Measurements from ENCODE around the gene PIGBOS1.
A peak's percentile ranks its signal among the peaks of the same experiment; 100 is the strongest.

Gene PIGBOS1, protein sequence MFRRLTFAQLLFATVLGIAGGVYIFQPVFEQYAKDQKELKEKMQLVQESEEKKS

GRCh38 chr15:55318588-55319494, at the start of gene PIGBOS1, which contains the start of gene PIGB:
Gene PIGBOS1, minus strand, starts transcription at chr15:55319123. Its CDS starts 1,331 bp downstream, at chr15:55317792.
Gene PIGB, plus strand, starts transcription at chr15:55319222. Its CDS starts 29 bp downstream, at chr15:55319251.
- TF ChIP-seq CTCF (IDR thresholded peaks at IDR 0.05; ENCODE audit: insufficient read depth, low read depth, low read length, missing control alignments) = no peak
- peak; percentile 88 for DNase-seq (ENCODE audit: low read depth)

GRCh38 chr15:55366981-55367380, 48.1 kb upstream of the PIGBOS1 start:
- DNase-seq (ENCODE audit: low read depth) = no peak
- H3K4me3 ChIP-seq (ENCODE audit: low read length) = no peak overlapping the region
- TF ChIP-seq CTCF (IDR thresholded peaks at IDR 0.05; ENCODE audit: insufficient read depth, low read depth, low read length, missing control alignments) = no peak

More at GRCh38 chr15:55318588-55319494, at the start of gene PIGBOS1, which contains the start of gene PIGB:
- peak within 1 kb of the TSS; percentile 88 for H3K4me3 ChIP-seq (ENCODE audit: low read length)

GRCh38 chr15:55362641-55363040, 43.7 kb upstream of the PIGBOS1 start:
- no peak for DNase-seq (ENCODE audit: low read depth)
- TF ChIP-seq CTCF (IDR thresholded peaks at IDR 0.05; ENCODE audit: insufficient read depth, low read depth, low read length, missing control alignments) = no peak
- no peak overlapping the region for H3K4me3 ChIP-seq (ENCODE audit: low read length)

DNA sequence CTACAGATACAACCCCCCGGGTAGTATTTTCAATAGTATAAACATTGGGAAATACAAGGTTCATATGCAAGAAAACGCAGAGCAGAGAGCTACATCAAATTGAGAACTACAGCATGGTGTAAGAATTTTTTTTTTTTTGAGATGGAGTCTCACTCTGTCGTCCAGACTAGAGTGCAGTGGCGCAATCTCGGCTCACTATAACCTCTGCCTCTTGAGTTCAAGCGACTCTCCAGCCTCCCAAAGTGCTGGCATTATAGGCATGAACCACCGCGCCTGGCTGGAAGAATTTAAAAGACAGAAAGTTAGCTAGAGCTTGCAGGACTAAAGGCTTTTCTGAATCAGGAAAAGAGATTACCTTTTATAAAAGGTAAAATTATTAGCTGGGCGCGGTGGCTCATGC, 42.1 kb upstream of the PIGBOS1 start:
- H3K4me3 ChIP-seq (ENCODE audit: low read length) = no peak overlapping the region
- TF ChIP-seq CTCF (IDR thresholded peaks at IDR 0.05; ENCODE audit: insufficient read depth, low read depth, low read length, missing control alignments) = no peak
- DNase-seq (ENCODE audit: low read depth) = no peak

GRCh38 chr15:55360256-55360655, 41.3 kb upstream of the PIGBOS1 start:
- H3K4me3 ChIP-seq (ENCODE audit: low read length) = no peak overlapping the region
- no peak for TF ChIP-seq CTCF (IDR thresholded peaks at IDR 0.05; ENCODE audit: insufficient read depth, low read depth, low read length, missing control alignments)
- DNase-seq (ENCODE audit: low read depth) = no peak

DNA sequence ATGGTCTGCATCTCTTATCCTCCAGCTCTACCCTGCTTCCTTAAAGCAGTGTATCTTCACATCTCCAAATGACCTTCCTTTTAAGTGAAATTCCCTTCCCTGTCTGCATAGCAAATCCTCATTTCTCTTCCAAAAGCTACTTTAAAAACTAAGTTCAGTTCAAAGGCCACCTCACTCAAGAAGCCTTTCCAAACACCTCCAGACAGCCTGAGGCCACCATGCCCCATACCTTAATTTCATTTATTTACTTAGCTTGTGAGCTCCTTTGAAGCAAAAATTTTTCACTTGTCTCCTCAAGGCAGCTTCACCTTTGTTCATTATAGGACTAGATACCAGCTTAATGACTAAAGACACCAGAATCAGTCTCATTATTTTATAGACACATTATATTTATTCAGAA, 39.5 kb upstream of the PIGBOS1 start:
- H3K4me3 ChIP-seq (ENCODE audit: low read length) = no peak overlapping the region
- DNase-seq (ENCODE audit: low read depth) = no peak
- no peak for TF ChIP-seq CTCF (IDR thresholded peaks at IDR 0.05; ENCODE audit: insufficient read depth, low read depth, low read length, missing control alignments)

Measured in epithelial cell of esophagus (primary cell).